Neural cell (in vitro differentiated cells): Measurements from ENCODE around the gene GGA2. TPM values are rescaled to one million over a fixed set of nuclear protein-coding genes. Genes with fewer than 3 reads are reported as not detected.

Experiments used
- H2AFZ ChIP-seq: fragments of 200-600, 300-800 bp; sonication (generic), shearing (Covaris generic); 2 replicates; pipeline ENCODE4 v1.6.0; 2014; ENCODE audit warnings: low read depth, mild to moderate bottlenecking, antibody characterized with exemption, low read length, moderate library complexity
- H3F3A ChIP-seq: fragments of 200-600 bp; shearing (Covaris generic); 2 replicates; pipeline ENCODE4 v1.6.1; 2016; ENCODE audit warnings: mild to moderate bottlenecking, moderate library complexity, mixed read lengths, antibody characterized with exemption, low read length; ENCODE audit not compliant: insufficient read depth, poor library complexity, severe bottlenecking
- H3K27ac ChIP-seq: fragments of 200-600, 300-800 bp; sonication (generic), shearing (Covaris generic); 2 replicates; pipeline ENCODE4 v1.5.1; 2014; ENCODE audit warnings: mild to moderate bottlenecking, low read length, moderate library complexity
- H3K27me3 ChIP-seq: fragments of 300-800, 200-600 bp; sonication (generic), shearing (Covaris generic); 2 replicates; pipeline ENCODE4 v1.6.0; 2014; ENCODE audit warnings: mild to moderate bottlenecking, low read depth, low read length, moderate library complexity; ENCODE audit not compliant: insufficient read depth
- H3K36me3 ChIP-seq: fragments of 300-800, 200-600 bp; sonication (generic), shearing (Covaris generic); 2 replicates; pipeline ENCODE4 v1.5.1; 2014; ENCODE audit warnings: mild to moderate bottlenecking, antibody characterized with exemption, low read length, moderate library complexity; ENCODE audit not compliant: insufficient read depth
- H3K4me2 ChIP-seq: fragments of 300-800, 200-600 bp; sonication (generic), shearing (Covaris generic); 2 replicates; pipeline ENCODE4 v1.6.0; 2014; ENCODE audit warnings: mild to moderate bottlenecking, low read length
- H3K4me3 ChIP-seq: fragments of 300-800, 200-600 bp; sonication (generic), shearing (Covaris generic); 2 replicates; pipeline ENCODE4 v1.5.1; 2014; ENCODE audit warnings: mild to moderate bottlenecking, low read length, moderate library complexity
- H3K79me2 ChIP-seq: fragments of 200-600 bp; shearing (Covaris generic); replicated peaks from 2 replicates; pipeline ENCODE4 v1.6.0; 2014; ENCODE audit warnings: mild to moderate bottlenecking, low read length, moderate library complexity; ENCODE audit not compliant: insufficient read depth
- H3K9ac ChIP-seq: fragments of 300-800, 200-600 bp; sonication (generic), shearing (Covaris generic); 2 replicates; pipeline ENCODE4 v1.6.1; 2016; ENCODE audit warnings: mild to moderate bottlenecking, low read length, mixed read lengths
- H3K9me2 ChIP-seq: fragments of 200-600 bp; shearing (Covaris generic); 2 replicates; pipeline ENCODE4 v1.6.1; 2016; ENCODE audit warnings: mild to moderate bottlenecking, low read length, mixed read lengths; ENCODE audit not compliant: insufficient read depth
- H3K9me3 ChIP-seq: fragments of 200-600, 300-800 bp; sonication (generic), shearing (Covaris generic); 2 replicates; pipeline ENCODE4 v1.6.1; 2016; ENCODE audit warnings: mild to moderate bottlenecking, mixed run types, low read length, moderate library complexity, mixed read lengths
- H4K20me1 ChIP-seq: fragments of 200-600 bp; shearing (Covaris generic); 2 replicates; pipeline ENCODE4 v1.6.1; 2016; ENCODE audit warnings: mild to moderate bottlenecking, mixed run types; ENCODE audit not compliant: insufficient read depth
- EP300 ChIP-seq: fragments of 450-650 bp; conservative IDR thresholded peaks from 2 replicates; pipeline ENCODE4 v1.6.1; 2014; ENCODE audit warnings: antibody characterized with exemption, mild to moderate bottlenecking, moderate library complexity; ENCODE audit not compliant: poor library complexity, severe bottlenecking
- EZH2 ChIP-seq: fragments of 200-600, 300-800 bp; shearing (Covaris generic), sonication (generic); IDR thresholded peaks from 2 replicates; pipeline ENCODE4 v1.6.1; 2014; ENCODE audit warnings: antibody characterized with exemption, low read length, borderline replicate concordance, mild to moderate bottlenecking; ENCODE audit not compliant: insufficient read depth, poor library complexity, severe bottlenecking
- MXI1 ChIP-seq: fragments of 450-650 bp; conservative IDR thresholded peaks from 2 replicates; pipeline ENCODE4 v1.6.1; 2014; ENCODE audit warnings: antibody characterized with exemption, mild to moderate bottlenecking; ENCODE audit not compliant: poor library complexity, severe bottlenecking
- POLR2AphosphoS5 ChIP-seq: IDR thresholded peaks from 2 replicates; pipeline ENCODE4 v1.6.1; 2012
- RAD21 ChIP-seq: fragments of 450-650 bp; conservative IDR thresholded peaks from 2 replicates; pipeline ENCODE4 v1.6.1; 2014; ENCODE audit warnings: antibody characterized with exemption, mild to moderate bottlenecking, moderate library complexity
- SMC3 ChIP-seq: fragments of 450-650 bp; conservative IDR thresholded peaks from 2 replicates; pipeline ENCODE4 v1.6.1; 2014; ENCODE audit warnings: antibody characterized with exemption, mild to moderate bottlenecking, moderate library complexity; ENCODE audit not compliant: poor library complexity
- TAF1 ChIP-seq: IDR thresholded peaks from 2 replicates; pipeline ENCODE4 v1.6.1; 2012; ENCODE audit warnings: low read depth
- polyA plus RNA-seq: library from polyadenylated mRNA; depleted of rRNA; stranded (reverse); fragments of >200 nt; gene quantifications from 2 replicates; pipeline ENCODE4 v1.2.3, GENCODE V29; 2014
- TF ChIP-seq, protein P1 (sequence below): IDR thresholded peaks from 2 replicates; pipeline ENCODE4 v1.6.1; 2012; ENCODE audit warnings: borderline replicate concordance
- TF ChIP-seq, protein P2 (sequence below): fragments of 450-650 bp; IDR thresholded peaks from 2 replicates; pipeline ENCODE4 v1.5.1; 2014; ENCODE audit warnings: antibody characterized with exemption, mild to moderate bottlenecking, moderate library complexity; ENCODE audit not compliant: poor library complexity, severe bottlenecking

GGA2 gene
- polyA plus RNA-seq, 1 donor from 2014 or later: 36.8 TPM

DNA sequence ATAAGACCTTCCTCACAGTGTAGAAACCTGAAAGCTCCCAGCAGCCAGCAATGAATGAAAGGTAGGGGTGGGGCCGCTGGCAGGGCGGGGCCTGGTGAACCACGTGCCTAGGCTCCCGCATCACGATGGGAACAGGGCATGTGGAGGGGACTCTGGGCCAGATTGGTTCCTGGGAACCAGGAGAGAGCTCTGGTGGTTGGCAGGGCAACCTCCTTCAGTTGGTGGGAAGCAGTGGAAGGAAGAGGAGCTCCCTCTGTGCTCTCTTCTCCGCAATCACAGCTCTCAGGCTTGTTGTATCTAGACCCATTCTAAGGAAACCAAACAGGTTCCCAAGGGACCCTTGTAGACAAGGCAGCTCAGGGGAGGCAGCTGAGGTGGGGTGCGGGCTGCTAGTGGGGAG is 10.5 kb downstream of the GGA2 start:
- H4K20me1 ChIP-seq: no peaks in the 10 kb centered on the region
- H3K4me3 ChIP-seq: no peak overlapping the region
- no peak overlapping the region for H2AFZ ChIP-seq
- H3K9me2 ChIP-seq: no peaks in the 10 kb centered on the region
- no peak overlapping the region for H3K27ac ChIP-seq
- no peak for TF ChIP-seq EP300
- TF ChIP-seq, protein P1, sequence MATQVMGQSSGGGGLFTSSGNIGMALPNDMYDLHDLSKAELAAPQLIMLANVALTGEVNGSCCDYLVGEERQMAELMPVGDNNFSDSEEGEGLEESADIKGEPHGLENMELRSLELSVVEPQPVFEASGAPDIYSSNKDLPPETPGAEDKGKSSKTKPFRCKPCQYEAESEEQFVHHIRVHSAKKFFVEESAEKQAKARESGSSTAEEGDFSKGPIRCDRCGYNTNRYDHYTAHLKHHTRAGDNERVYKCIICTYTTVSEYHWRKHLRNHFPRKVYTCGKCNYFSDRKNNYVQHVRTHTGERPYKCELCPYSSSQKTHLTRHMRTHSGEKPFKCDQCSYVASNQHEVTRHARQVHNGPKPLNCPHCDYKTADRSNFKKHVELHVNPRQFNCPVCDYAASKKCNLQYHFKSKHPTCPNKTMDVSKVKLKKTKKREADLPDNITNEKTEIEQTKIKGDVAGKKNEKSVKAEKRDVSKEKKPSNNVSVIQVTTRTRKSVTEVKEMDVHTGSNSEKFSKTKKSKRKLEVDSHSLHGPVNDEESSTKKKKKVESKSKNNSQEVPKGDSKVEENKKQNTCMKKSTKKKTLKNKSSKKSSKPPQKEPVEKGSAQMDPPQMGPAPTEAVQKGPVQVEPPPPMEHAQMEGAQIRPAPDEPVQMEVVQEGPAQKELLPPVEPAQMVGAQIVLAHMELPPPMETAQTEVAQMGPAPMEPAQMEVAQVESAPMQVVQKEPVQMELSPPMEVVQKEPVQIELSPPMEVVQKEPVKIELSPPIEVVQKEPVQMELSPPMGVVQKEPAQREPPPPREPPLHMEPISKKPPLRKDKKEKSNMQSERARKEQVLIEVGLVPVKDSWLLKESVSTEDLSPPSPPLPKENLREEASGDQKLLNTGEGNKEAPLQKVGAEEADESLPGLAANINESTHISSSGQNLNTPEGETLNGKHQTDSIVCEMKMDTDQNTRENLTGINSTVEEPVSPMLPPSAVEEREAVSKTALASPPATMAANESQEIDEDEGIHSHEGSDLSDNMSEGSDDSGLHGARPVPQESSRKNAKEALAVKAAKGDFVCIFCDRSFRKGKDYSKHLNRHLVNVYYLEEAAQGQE: no peak
- H3F3A ChIP-seq: no peaks in the 10 kb centered on the region
- no peaks in the 10 kb centered on the region for H3K27me3 ChIP-seq
- H3K9me3 ChIP-seq: no peaks in the 10 kb centered on the region
- no peaks in the 10 kb centered on the region for H3K36me3 ChIP-seq
- peaks cover 34% of the 10 kb centered on the region for H3K79me2 ChIP-seq
- no peak overlapping the region for H3K9ac ChIP-seq
- no peak overlapping the region for H3K4me2 ChIP-seq

DNA sequence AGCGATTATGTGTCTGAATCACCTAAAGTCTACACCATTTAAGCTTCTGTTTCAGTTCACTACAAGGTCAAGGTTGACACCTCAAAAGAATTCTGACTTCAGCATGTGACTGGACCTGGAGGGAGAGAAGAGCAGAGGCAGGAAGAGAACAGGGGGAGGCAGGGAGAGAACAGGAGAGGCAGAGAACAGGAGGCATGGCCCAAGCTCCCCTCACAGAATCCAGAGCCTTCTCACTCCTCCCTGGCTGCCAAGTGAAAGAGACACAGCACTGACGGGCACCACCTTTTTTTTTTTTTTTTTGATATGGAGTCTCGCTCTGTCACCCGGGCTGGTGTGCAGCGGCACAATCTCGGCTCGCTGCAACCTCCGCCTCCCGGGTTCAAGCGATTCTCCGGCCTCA is 11.4 kb downstream of the GGA2 start:
- H3K79me2 ChIP-seq: peaks cover 34% of the 10 kb centered on the region
- H3F3A ChIP-seq: no peaks in the 10 kb centered on the region
- H3K9me2 ChIP-seq: no peaks in the 10 kb centered on the region
- H3K27me3 ChIP-seq: no peaks in the 10 kb centered on the region
- no peak overlapping the region for H3K9ac ChIP-seq
- H3K27ac ChIP-seq: no peak overlapping the region
- no peak overlapping the region for H3K4me2 ChIP-seq
- TF ChIP-seq EZH2 (no peak), POLR2AphosphoS5 (no peak), RAD21 (no peak), MXI1 (no peak), EP300 (no peak), TAF1 (no peak), SMC3 (no peak)
- TF ChIP-seq, protein P2, sequence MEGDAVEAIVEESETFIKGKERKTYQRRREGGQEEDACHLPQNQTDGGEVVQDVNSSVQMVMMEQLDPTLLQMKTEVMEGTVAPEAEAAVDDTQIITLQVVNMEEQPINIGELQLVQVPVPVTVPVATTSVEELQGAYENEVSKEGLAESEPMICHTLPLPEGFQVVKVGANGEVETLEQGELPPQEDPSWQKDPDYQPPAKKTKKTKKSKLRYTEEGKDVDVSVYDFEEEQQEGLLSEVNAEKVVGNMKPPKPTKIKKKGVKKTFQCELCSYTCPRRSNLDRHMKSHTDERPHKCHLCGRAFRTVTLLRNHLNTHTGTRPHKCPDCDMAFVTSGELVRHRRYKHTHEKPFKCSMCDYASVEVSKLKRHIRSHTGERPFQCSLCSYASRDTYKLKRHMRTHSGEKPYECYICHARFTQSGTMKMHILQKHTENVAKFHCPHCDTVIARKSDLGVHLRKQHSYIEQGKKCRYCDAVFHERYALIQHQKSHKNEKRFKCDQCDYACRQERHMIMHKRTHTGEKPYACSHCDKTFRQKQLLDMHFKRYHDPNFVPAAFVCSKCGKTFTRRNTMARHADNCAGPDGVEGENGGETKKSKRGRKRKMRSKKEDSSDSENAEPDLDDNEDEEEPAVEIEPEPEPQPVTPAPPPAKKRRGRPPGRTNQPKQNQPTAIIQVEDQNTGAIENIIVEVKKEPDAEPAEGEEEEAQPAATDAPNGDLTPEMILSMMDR: no peak
- TF ChIP-seq, protein P1: no peak
- H3K4me3 ChIP-seq: no peak overlapping the region
- H4K20me1 ChIP-seq: no peaks in the 10 kb centered on the region
- H3K9me3 ChIP-seq: no peaks in the 10 kb centered on the region
- no peaks in the 10 kb centered on the region for H3K36me3 ChIP-seq
- no peak overlapping the region for H2AFZ ChIP-seq
